Fibroblast of the conjunctiva (primary cell): ENCODE measurements around the gene SNRK.

ENCODE experiments used
- DNase-seq: peaks from one replicate; pipeline ENCODE4 v3.0.0-alpha.2; 2010; ENCODE audit warnings: low read depth

Gene SNRK

GRCh38 chr3:43371494-43371893 lies 85.2 kb downstream of the SNRK start:
- DNase-seq, result no peak

- DNase-seq, result no peak
Measured at GRCh38 chr3:43372007-43372740, 85.8 kb downstream of the SNRK start.

GRCh38 chr3:43372809-43373559 lies 86.6 kb downstream of the SNRK start:
- DNase-seq, result no peak

DNA sequence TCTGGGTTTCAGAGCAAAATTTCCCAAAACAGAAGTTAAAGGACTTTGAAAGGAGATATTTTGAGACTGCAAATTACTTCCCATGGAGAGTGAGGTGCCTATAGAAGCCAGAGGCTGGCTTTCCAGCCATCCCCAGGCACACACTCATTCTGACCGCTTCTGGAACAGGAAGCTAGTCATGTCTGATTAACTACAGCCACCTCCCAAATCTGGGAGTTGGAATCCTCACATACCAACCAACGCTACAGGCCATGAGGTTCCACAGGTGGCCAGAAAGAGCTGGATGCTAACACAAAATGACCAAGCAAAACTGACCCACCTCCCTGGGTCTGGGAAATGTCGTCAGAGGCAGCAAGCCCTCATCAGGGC lies 87.2 kb downstream of the SNRK start:
- no peak for DNase-seq

- DNase-seq, result no peak
Measured at GRCh38 chr3:43378066-43378935, 92.0 kb downstream of the SNRK start.

DNA sequence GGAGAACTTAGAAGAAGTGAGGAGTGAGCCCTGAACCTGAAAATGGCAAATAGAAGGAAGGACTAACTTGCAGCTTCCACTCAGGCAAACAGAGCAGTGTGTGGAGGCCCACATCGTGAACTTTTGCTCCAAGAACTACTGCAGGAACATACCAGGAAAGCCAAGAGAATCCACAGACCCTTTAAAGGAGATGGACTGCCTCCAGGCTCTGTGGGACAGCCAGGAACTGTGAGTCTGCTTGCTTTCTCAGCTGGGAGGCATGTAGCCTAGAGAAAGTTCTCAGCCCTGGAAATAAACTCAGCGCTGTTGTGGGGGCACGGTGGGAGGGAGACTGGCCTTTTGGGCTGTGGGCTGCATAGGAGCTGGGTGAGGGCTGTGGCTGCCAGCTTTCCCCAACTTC lies 93.0 kb downstream of the SNRK start:
- DNase-seq, result no peak

DNA sequence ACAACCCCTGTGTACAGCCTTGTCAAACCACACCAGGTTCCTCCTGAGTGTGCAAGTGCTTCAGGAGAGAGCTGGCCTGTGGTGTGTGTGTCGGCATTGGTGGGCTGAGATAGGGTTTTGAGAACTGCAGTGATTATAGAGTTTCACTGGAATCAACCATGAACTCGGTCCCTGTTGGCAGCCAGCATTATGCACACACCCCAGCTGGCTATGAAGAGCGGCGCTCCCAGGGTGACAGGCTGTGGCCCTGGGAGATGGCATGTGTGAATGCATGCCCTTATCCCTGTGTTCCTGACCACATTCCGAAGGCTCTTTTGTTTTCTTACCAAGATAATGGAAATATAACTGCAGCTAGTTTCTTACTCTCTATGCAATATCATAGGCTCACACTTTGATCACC lies 101.8 kb downstream of the SNRK start:
- DNase-seq, result no peak

DNA sequence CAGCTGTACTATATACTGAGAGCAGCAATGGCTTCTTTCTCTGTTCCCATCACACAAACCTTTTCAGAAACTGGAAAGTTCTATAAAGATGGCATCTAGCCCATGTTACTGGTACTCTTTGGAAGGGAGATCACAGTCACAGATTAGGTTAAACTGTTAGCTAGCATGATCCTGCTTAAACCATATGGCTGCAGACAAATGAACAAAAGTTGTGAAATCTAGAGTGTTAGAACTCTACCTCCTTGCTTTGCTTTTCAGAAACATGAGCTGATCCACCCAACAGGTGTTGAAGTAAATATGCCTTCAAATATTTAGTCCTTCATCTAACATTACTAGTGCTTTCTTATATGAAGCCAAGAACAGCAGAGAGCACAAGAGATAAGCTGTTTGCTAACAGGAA lies 102.6 kb downstream of the SNRK start:
- no peak for DNase-seq

GRCh38 chr3:43389388-43390254 lies 103.3 kb downstream of the SNRK start:
- DNase-seq, result no peak

DNA sequence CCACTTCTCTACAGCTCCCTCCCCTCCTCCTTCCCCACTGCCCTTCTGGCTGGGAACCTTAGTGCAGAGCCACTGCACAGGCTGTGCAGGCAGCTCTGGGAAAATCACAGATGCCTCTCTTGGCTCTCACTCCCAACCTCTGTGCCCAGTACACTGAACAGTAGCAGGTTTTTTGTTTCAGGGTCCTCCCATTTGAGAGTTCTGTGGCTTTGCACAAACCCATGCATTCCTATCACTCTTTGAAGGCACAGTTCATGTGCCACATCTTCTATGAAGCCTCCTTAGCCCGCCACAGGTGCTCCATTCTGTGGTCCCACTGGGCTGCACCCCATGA lies 103.9 kb downstream of the SNRK start:
- no peak for DNase-seq

- DNase-seq, result no peak
Measured at GRCh38 chr3:43391621-43392020, 105.3 kb downstream of the SNRK start.

DNA sequence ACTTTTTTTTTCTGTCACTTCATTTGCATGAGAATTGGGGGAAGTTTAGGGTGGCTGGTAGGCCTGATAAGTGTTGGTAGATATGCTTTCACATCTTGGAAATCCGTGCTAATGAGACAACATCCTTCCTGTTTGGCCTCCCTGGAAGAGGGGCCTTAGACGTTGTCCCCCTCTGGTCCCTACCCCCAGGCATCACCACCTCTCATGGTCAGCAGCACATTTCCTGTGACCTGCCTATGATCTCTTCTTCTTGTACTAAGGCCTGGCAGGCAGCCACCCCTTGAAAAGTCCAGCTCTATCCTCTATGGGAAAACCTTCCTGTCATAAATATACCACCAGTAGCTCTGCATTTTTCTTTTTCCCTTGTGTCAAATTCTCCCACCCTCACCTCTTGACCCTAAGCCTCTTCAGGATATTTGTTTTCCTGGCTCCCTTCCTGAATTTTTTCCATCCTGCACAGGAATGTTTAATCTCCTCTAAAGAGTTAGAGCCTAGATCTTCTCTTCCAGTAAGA lies 107.8 kb downstream of the SNRK start:
- DNase-seq, result no peak

DNA sequence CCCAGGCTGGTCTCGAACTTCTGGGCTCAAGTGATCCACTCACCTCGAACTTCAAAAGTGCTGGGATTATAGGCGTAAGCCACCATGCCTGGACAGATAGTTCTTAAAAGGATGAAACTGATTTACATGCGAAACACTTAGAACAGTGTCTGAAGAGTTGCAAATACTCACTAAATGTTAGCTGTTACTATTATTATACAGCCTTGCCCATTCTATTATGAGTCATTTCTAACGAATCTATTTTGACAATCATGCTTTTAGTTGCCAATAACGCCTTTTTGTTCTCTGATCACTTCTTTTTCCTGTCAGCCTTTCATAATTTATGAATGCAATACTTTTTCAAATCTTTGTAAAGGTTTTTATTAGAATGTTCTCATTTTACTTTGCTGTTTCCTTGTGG lies 112.7 kb downstream of the SNRK start:
- no peak for DNase-seq

DNA sequence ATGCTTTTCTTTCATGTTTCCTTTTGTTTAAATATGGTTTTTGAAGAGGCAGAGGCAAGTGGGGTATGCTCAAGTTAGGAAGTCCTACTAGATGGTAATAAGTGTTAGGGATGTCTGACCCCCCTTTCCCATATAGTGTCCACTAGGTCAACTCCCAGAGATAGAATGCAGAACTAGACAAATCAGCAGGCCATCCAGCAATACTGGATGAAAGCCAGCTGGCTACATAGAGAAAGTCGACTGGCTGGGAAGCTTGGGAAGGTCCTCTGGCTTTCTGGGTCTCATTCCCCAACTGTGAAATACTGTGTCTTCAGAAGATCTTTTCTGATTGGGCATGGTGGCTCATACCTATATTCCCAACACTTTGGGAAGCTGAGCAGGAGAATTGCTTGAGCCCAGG lies 113.8 kb downstream of the SNRK start:
- no peak for DNase-seq
